CD4-positive, alpha-beta T cell treated with Interleukin-17A for 1 hour (primary cell): ENCODE data around the gene C6orf62.
"Not testable (repeated sequence)": the region's sequence is repeated elsewhere in the genome, so short reads cannot be mapped to it uniquely, and the experiment has no call there.

Source experiments
- DNase-seq: peaks from one replicate; pipeline ENCODE4 v3.0.0-alpha.2; 2020

The C6orf62 gene

DNA sequence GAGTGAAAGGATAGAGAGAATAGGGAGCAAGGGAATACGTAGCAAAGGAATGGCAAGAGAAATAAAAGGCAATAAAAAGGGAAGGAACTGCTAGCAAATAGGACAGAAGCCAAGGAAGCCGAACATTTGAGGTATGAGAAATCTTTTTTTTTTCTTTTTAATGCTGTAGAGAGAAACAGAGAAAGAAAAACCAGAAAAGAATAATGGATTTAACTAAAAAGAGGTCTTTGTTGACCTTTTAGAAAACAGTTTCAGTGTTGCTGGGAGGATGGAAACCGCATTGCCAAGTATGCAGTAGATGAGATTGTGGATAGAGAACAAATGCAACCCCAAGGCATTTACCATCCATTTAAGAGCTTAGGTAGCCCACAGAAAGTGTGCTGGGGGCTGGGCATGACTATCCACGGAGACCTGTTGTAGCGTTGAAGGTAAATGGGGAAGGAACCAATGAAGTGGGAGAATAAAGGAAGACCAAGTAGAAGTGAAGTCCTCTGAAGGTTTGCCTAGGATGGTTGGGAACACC is 23.3 kb upstream of the C6orf62 start:
- no peak for DNase-seq

- no peak for DNase-seq
Measured at GRCh38 chr6:24740861-24741260, 21.9 kb upstream of the C6orf62 start.

DNA sequence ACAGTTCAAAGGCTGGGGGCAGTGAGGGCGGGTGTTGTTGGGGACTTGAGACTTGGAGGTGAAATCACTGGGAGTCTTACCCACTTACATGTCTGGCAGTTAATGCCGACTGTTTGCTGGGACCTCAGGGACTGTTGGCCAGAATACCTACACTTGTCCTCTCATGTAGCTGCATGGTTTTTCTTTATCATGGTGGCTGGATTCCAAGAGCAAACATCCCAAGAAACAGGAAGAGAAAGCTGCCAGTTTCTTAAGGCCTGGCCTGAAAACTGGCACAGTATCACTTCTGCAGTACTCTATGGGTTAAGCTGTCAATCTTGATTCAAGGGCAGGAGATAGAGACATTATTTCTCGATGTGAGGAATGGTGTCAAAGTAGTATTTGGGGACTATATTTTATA is 19.8 kb upstream of the C6orf62 start:
- DNase-seq: no peak

DNA sequence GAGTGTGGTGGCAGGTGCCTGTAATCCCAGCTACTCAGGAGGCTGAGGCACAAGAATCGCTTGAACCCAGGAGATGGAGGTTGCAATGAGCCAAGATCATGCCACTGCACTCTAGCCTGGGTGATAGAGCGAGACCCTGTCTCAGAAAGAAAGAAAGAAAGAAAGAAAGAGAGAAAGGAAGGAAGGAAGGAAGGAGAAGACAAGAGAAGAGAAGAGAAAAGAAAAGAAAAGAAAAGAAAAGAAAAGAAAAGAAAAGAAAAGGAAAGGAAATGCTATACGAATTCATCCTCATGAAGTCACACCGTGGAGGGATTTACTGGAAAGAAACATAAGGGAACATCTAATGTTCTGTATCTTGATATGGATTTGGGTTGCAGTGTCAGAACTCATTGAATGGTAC is 15.8 kb upstream of the C6orf62 start:
- DNase-seq: not testable (repeated sequence)

GRCh38 chr6:24734166-24734565 is 15.2 kb upstream of the C6orf62 start:
- DNase-seq: no peak

DNA sequence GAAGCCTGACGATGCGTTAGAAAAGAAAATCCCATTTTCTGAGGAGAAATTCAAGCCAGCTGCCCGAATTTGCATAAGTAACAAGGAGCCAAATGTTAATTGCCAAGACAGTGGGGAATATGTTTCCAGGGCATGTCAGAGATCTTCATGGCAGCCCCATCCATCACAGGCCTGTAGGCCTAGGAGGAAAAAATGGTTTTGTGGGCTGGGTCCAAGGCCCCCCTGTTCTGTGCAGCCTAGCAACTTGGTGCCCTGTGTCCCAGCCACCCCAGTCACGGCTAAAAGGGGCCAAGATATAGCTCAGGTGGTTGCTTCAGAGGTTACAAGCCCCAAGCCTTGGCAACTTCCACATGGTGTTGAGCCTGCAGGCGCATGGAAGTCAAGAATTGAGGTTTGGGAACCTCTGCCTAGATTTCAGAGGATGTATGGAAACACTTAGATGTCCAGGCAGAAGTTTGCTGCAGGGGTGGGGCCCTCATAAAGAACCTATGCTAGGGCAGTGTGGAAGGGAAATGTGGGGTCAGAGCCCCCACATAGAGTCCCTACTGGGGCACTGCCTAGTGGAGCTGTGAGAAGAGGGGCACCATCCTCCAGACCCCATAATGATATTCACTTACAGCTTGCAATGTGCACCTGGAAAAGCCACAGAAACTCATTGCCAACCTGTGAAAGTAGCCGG is 12.6 kb upstream of the C6orf62 start:
- DNase-seq: not testable (repeated sequence)

- DNase-seq: not testable (repeated sequence)
Measured at GRCh38 chr6:24730653-24731052, 11.7 kb upstream of the C6orf62 start.

- no peak for DNase-seq
Measured at GRCh38 chr6:24723270-24723669, 4.3 kb upstream of the C6orf62 start.

GRCh38 chr6:24721461-24722215 is 2.7 kb upstream of the C6orf62 start:
- no peak for DNase-seq

DNA sequence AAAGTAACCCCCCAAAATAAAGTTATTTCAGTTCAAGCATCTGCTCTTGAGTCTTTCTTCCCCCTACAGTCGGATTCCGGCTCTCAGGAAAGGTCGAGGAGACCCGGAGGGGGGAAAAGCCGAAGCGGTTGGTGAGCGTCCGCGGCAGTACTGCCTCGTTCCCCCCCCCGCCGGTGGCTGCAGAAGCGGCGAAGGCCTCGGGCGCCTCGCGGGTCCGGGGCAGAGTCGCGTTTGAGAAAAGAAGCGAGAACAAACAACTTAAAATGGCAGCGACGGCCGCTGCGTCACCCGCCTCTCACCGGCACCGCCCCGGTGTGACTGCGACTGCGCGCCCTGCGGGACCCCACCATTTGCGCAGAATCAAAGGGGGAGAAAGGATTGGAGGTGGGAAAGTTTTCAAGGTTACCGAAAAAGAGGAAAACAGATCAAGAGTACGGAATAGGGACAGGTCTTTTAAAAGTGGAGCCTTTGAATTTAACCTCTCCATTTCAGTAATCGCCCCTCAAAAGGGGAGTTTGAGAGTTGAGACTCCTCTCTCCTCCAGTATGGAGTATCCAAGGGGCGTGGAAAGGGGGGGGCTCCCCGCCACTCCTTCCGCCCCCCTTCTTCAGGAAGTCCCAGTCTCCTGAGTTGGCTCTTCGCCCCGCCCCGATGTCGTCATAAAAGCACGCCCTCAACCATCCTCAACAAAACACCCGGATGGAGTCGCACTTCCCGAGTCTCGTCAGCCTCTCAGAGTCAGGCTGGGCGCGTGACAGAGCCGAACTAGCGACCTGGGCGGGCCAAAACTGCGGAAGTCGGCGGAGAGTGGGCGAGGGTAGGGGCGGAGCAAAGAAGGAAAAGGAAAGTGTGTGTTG is 1.9 kb upstream of the C6orf62 start:
- peak; percentile 100 for DNase-seq

- DNase-seq: peak; percentile 89
Measured at GRCh38 chr6:24720131-24720603, 1.2 kb upstream of the C6orf62 start.

DNA sequence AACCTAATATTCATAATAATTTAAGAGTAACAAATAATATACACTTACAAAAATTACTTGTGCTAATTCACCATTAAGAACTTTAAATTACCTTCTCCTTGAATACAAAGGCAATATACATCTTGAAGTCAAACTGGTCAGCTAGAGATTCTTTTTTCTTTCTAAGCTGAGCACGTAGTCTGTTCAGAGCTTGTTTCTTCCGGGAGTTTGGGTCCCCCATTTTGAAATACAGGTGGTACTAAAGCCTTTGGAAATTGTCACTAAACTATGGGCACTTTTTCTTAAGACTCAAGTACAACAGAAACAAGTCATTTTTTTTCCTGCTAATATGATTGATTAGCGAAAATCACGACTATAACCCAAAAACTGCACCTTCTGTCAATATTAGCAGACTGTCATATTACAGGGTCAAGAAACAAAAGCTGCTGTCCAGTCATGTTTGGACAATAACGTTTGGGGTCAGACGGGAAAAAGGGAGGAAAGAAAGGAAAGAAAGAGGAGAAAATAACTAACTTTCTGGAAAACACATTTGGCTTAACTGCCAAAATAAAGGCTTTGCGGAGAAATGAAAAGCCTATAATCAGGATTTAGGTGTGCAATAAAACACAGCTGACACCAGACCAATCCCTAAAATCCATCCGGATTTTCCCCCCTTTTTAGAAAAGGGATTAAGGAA is 367 bp downstream of the C6orf62 start:
- DNase-seq: peak; percentile 38

DNA sequence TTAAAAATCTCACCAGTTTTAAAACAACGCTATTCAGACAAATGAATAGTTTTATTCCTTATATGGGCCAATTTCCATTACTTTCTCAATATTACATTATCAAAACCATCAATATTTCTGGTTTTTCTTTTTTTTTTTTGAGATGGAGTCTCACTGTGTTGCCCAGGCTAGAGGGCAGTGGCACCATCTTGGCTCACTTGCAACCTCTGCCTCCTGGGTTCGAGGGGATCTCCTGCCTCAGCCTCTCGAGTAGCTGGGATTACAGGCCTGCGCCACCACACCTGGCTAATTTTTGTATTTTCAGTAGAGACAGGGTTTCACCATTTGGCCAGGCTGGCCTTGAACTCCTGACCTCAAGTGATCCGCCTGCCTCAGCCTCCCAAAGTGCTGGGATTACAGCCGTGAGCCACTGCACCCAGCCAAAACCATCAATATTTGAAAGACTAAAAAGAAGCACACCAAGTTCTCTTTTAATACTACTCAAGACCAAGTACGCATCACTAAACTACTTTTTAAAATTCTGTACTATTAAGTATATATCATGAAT is 2.3 kb downstream of the C6orf62 start:
- not testable (repeated sequence) for DNase-seq

DNA sequence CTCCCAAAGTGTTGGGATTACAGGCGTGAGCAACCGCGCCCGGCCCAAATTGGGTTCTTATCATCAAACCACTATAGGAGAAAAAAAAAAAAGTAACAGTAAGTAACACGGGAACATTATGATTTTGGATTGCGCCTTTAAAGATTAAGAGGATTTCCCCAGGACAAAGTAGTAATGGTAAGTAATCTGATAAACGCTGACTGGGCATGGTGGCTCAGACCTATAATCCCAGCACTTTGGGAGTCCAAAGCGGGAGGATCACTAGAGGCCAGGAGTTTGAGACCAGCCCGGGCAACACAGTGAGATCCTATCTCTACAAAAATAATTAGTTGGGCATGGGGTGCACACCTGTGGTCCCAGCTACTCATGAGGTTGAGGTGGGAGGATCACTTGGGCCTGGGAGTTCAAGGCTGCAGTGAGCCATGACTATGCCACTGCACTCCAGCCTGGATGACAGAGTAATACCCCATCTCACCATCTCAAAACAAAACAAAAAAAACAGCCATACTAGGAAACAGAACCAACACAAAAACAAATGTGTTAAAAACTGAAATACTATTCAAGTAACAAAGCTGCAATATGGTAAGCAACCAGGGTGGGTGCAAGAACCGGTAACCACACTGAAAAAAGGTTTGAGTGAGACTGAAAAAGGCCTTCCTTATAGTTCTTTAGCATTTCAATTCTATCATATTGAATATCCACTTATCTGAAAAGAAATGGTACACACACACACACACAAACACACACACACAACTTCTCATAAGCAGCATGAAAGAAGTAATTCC is 8.2 kb downstream of the C6orf62 start:
- DNase-seq: no peak

DNA sequence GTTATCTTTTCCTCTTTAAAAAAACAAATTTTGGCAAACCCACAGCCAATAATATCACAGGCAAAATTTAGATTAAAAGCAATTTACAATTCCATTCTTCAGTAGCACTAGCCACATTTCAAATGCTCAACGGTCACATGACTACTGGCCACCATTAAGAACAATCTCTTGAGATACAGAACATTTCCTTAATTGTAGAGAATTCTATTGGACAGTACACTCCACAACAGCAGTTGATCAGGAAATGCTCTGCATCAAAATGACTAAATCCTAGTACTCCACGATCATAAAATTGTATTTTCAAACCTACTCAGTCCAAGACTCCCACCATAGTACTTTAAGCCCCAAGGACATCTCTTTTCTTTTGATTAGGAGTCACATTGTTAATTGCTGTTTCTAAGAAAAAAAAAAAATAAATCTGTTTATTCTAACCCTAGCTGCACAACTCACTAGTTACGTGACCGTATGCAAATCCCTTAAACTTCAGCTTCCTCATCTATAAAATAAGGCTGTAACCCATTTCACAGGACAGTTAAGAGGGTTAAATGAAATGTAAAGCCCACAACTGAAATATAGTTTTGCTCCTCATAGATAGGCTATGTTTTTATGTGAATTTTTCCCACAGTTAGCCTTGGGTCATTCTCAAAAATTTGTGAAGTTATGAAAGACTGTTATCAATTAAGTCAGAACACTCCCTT is 9.8 kb downstream of the C6orf62 start:
- no peak for DNase-seq

- no peak for DNase-seq
Measured at GRCh38 chr6:24708612-24709011, 10.3 kb downstream of the C6orf62 start.

GRCh38 chr6:24704468-24704867 is 14.5 kb downstream of the C6orf62 start:
- no peak for DNase-seq

- no peak for DNase-seq
Measured at GRCh38 chr6:24702720-24703282, 16.2 kb downstream of the C6orf62 start.

DNA sequence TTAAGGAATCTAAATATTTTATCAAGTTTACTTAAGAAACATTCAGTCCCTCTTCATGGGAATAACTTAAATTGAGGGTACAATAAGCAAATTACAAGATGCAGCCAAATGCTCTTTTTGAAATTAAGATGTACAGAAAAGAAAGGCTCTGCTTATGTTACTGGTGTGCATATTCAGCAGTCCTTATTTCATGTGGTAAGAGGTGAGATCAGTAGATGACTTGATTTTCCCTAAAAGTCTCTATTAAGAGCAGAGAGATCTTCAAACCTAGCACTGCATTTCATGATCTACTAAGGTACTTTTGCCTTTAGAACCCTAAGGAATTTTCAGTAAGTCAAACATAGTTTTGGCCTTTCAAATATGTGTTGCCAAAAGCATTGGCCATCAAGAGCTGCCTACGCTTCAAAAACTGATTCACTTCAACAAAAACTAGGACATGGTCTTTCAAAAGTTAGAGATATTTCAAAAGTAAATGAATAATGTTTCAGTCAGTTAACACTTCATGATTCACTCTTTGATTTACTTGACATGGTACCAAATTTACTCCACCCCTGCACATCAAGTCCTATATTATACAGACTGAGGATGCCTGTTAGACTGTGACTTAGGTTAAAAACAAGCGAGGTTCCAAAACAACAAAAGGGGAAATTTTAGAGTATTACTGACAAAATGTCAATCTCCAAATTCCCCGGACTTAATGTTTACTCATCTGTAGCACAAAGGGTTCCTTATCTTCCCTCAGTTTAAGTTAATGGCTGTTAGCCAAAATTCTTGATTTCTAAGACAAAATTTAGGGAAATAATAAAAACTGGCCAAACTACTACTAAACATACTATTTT is 19.2 kb downstream of the C6orf62 start:
- no peak for DNase-seq
